Keratinocyte (primary cell): ENCODE measurements around the gene PNMA6E. TPM values are rescaled to one million over a fixed set of nuclear protein-coding genes. Genes with fewer than 3 reads are reported as not detected.

Source experiments
- DNase-seq: peaks from one replicate; pipeline ENCODE4 v3.0.0-alpha.2; 2011; ENCODE audit warnings: low read depth, missing footprints, low spot score
- FAIRE-seq: peaks from 2 replicates; lab custom pipeline; 2011; peaks lifted over from hg19 to GRCh38; lab: Jason Lieb, UNC
- H2AFZ ChIP-seq: 2 replicates; pipeline ENCODE4 v1.6.0; 2012; ENCODE audit warnings: low read length, control low read depth, inconsistent platforms; ENCODE audit not compliant: control insufficient read depth
- H3K27ac ChIP-seq: 2 replicates; pipeline ENCODE4 v1.5.1; 2011; ENCODE audit warnings: low read length; ENCODE audit not compliant: control insufficient read depth, insufficient read depth
- H3K27me3 ChIP-seq: 3 replicates; pipeline ENCODE4 v1.6.0; 2011; ENCODE audit warnings: low read length; ENCODE audit not compliant: control insufficient read depth, insufficient read depth; ENCODE audit errors: extremely low read depth
- H3K36me3 ChIP-seq, 2 experiments: 2 replicates in 1 of 2; 3 replicates in 1 of 2; pipeline ENCODE4 v1.5.1; 2011; ENCODE audit warnings: low read length in 2 of 2, mild to moderate bottlenecking in 1 of 2; ENCODE audit not compliant: control insufficient read depth in 2 of 2, insufficient read depth in 2 of 2; ENCODE audit errors: extremely low read depth in 1 of 2
- H3K4me1 ChIP-seq: 3 replicates; pipeline ENCODE4 v1.5.1; 2011; ENCODE audit warnings: low read length; ENCODE audit not compliant: control insufficient read depth, insufficient read depth; ENCODE audit errors: extremely low read depth
- H3K4me2 ChIP-seq: 3 replicates; pipeline ENCODE4 v1.6.0; 2011; ENCODE audit warnings: low read depth, low read length; ENCODE audit not compliant: control insufficient read depth, insufficient read depth; ENCODE audit errors: extremely low read depth
- H3K4me3 ChIP-seq, 3 experiments: fragments of 200-600 bp in 1 of 3; sonication (generic) in 1 of 3; 2 replicates in 2 of 3; 3 replicates in 1 of 3; pipeline ENCODE4 v1.5.1; 2011 to 2016; ENCODE audit warnings: low read length in 3 of 3, mild to moderate bottlenecking in 3 of 3, control low read depth in 2 of 3, inconsistent platforms in 1 of 3, low read depth in 1 of 3, mixed read lengths in 1 of 3, mixed run types in 1 of 3, moderate library complexity in 1 of 3; ENCODE audit not compliant: control insufficient read depth in 2 of 3, insufficient read depth in 2 of 3; ENCODE audit errors: extremely low read depth in 1 of 3
- H3K79me2 ChIP-seq: 2 replicates; pipeline ENCODE4 v1.6.0; 2012; ENCODE audit warnings: low read length; ENCODE audit not compliant: control insufficient read depth, insufficient read depth
- H3K9ac ChIP-seq: 3 replicates; pipeline ENCODE4 v1.6.0; 2011; ENCODE audit warnings: low read length; ENCODE audit not compliant: control insufficient read depth, insufficient read depth; ENCODE audit errors: extremely low read depth
- H3K9me1 ChIP-seq: 3 replicates; pipeline ENCODE4 v1.6.0; 2011; ENCODE audit warnings: low read length; ENCODE audit not compliant: control insufficient read depth, insufficient read depth; ENCODE audit errors: extremely low read depth
- H3K9me3 ChIP-seq: 2 replicates; pipeline ENCODE4 v1.5.1; 2012; ENCODE audit warnings: low read depth, low read length; ENCODE audit not compliant: control insufficient read depth
- H4K20me1 ChIP-seq: 3 replicates; pipeline ENCODE4 v1.6.0; 2011; ENCODE audit warnings: low read length; ENCODE audit not compliant: control insufficient read depth, insufficient read depth; ENCODE audit errors: extremely low read depth
- EZH2 ChIP-seq: IDR thresholded peaks from one replicate; pipeline ENCODE4 v1.6.1; 2012; ENCODE audit warnings: inconsistent platforms, mild to moderate bottlenecking, low read length, moderate library complexity
- dilution Hi-C: fragments of 300-500 bp; cut with MboI; formaldehyde crosslinking; loops from one replicate; pipeline ENCODE4 v1.7.0; 2020; ENCODE audit warnings: low sequenced_read_pairs; ENCODE audit not compliant: extremely low pct_ligation_motif_present
- polyA plus RNA-seq, 5 experiments: library from polyadenylated mRNA; depleted of rRNA in 3 of 5; stranded (reverse) in 3 of 5; stranded (forward) in 1 of 5; unstranded in 1 of 5; fragments of >200 nt; gene quantifications; 1 replicate in 1 of 5; 2 replicates in 3 of 5; 3 replicates in 1 of 5; pipeline versions ENCODE4 v1.2.1 to v1.2.3, GENCODE V29; 2011 to 2012; ENCODE audit warnings: missing spikeins in 2 of 5, low read depth in 1 of 5, low replicate concordance in 1 of 5
- TF ChIP-seq, protein P1 (sequence below), 3 experiments: IDR thresholded peaks in 1 of 3; conservative IDR thresholded peaks in 1 of 3; optimal IDR thresholded peaks in 1 of 3; 2 replicates in 2 of 3; 3 replicates in 1 of 3; pipeline versions ENCODE3 to v1.5.1; 2011; ENCODE audit warnings: low read length in 3 of 3, mild to moderate bottlenecking in 3 of 3, moderate library complexity in 2 of 3, control low read depth in 1 of 3, inconsistent platforms in 1 of 3; ENCODE audit not compliant: insufficient read depth in 2 of 3; ENCODE audit errors: extremely low read depth in 1 of 3

The PNMA6E gene
- polyA plus RNA-seq, 1 donor (not counting 4 experiments of a cell fraction or from before 2014, with no cell fraction given), result not detected

GRCh38 chrX:153450114-153450948 lies 49.2 kb upstream of the PNMA6E start:
- dilution Hi-C loops, result no loop called here
- no peaks in the 10 kb centered on the region for H3K36me3 ChIP-seq
- DNase-seq, result no peak

DNA sequence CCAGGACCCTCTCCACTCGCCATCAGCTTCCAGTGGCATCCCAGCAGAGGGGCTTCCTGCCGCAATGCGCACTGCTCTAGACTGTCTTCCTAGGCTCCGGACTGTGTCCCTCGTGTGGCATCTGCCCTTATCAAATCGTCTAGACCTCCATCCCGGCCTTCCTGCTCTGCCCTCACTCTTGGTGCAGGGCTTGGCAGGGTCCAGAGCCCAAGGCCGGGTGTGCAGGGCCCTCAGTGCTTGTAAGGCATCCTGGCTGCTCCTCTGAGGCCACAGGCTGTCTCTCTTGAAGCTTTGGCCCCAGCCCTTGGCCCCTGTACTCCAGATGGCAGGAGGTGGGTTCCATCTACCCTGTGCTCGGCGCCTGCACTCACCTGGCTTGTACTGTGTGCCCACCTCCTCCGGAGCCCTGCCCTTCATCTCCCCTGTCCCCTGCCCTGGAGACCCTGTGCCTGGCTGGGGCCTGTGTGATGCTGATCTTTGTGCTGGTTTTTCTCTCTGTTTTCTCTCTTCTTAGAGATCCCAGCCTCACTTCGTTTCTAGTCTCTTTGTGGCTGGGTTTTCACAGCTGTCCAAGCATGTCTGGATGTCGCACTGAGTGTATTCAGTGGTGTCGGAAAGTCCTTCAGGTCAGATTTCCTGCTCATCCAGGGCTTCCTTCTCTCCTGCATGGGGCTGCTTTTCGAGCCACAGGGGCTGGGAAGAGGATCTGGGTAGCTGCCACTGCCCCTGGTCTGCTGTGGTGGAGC lies 48.4 kb upstream of the PNMA6E start:
- Histone ChIP-seq H3K4me3 (no peak overlapping the region), H3K4me1 (no peaks in the 10 kb centered on the region), H4K20me1 (no peaks in the 10 kb centered on the region), H3K9me1 (no peaks in the 10 kb centered on the region), H3K4me2 (no peak overlapping the region), H3K79me2 (no peaks in the 10 kb centered on the region), H3K9me3 (no peaks in the 10 kb centered on the region), H2AFZ (no peak overlapping the region), H3K27ac (no peak overlapping the region), H3K9ac (no peak overlapping the region), H3K27me3 (no peaks in the 10 kb centered on the region), H3K36me3 (no peaks in the 10 kb centered on the region)
- dilution Hi-C loops, result no loop called here
- no peak for TF ChIP-seq EZH2
- TF ChIP-seq, protein P1, sequence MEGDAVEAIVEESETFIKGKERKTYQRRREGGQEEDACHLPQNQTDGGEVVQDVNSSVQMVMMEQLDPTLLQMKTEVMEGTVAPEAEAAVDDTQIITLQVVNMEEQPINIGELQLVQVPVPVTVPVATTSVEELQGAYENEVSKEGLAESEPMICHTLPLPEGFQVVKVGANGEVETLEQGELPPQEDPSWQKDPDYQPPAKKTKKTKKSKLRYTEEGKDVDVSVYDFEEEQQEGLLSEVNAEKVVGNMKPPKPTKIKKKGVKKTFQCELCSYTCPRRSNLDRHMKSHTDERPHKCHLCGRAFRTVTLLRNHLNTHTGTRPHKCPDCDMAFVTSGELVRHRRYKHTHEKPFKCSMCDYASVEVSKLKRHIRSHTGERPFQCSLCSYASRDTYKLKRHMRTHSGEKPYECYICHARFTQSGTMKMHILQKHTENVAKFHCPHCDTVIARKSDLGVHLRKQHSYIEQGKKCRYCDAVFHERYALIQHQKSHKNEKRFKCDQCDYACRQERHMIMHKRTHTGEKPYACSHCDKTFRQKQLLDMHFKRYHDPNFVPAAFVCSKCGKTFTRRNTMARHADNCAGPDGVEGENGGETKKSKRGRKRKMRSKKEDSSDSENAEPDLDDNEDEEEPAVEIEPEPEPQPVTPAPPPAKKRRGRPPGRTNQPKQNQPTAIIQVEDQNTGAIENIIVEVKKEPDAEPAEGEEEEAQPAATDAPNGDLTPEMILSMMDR (optimal IDR thresholded peaks at IDR 0.05 in 1 of 3, IDR thresholded peaks at IDR 0.05 in 1 of 3, conservative IDR thresholded peaks at IDR 0.05 in 1 of 3; ENCODE audit: extremely low read depth in 1 of 3, insufficient read depth in 2 of 3, low read length in 3 of 3), result no peak
- DNase-seq (no peak), FAIRE-seq (no peak)

More at GRCh38 chrX:153450114-153450948, 49.2 kb upstream of the PNMA6E start:
- Histone ChIP-seq H3K9ac (no peak overlapping the region), H3K27me3 (no peaks in the 10 kb centered on the region), H3K4me2 (no peak overlapping the region), H3K9me3 (no peaks in the 10 kb centered on the region), H3K79me2 (no peaks in the 10 kb centered on the region), H3K27ac (no peak overlapping the region), H2AFZ (no peak overlapping the region), H3K9me1 (no peaks in the 10 kb centered on the region), H4K20me1 (no peaks in the 10 kb centered on the region), H3K4me1 (no peaks in the 10 kb centered on the region), H3K4me3 (no peak overlapping the region)
- no peak for FAIRE-seq
- TF ChIP-seq EZH2, result no peak
- TF ChIP-seq, protein P1 (optimal IDR thresholded peaks at IDR 0.05 in 1 of 3, IDR thresholded peaks at IDR 0.05 in 1 of 3, conservative IDR thresholded peaks at IDR 0.05 in 1 of 3; ENCODE audit: extremely low read depth in 1 of 3, insufficient read depth in 2 of 3, low read length in 3 of 3), result no peak
